Neuronal stem cell (in vitro differentiated cells): ENCODE results near the gene MVD.

ENCODE experiments used
- DNase-seq: peaks from one replicate; pipeline ENCODE4 v3.0.0-alpha.2; 2013; ENCODE audit warnings: low spot score
- H2AFZ ChIP-seq: one replicate; pipeline ENCODE4 v1.6.1; 2013; ENCODE audit warnings: mild to moderate bottlenecking, low read length, inconsistent platforms
- H2AK5ac ChIP-seq: 2 replicates; pipeline ENCODE4 v1.6.1; 2013; ENCODE audit warnings: low read depth, mild to moderate bottlenecking, inconsistent platforms, low read length, moderate library complexity, mixed read lengths
- H2BK120ac ChIP-seq: 2 replicates; pipeline ENCODE4 v1.6.1; 2013; ENCODE audit warnings: low read depth, mild to moderate bottlenecking, inconsistent platforms, low read length, moderate library complexity, mixed read lengths
- H2BK12ac ChIP-seq: one replicate; pipeline ENCODE4 v1.6.1; 2013; ENCODE audit warnings: low read length, inconsistent platforms
- H2BK15ac ChIP-seq: 2 replicates; pipeline ENCODE4 v1.6.1; 2013; ENCODE audit warnings: mild to moderate bottlenecking, low read length, inconsistent platforms, mixed read lengths
- H2BK5ac ChIP-seq: one replicate; pipeline ENCODE4 v1.6.1; 2013; ENCODE audit warnings: inconsistent platforms, mild to moderate bottlenecking, low read length, moderate library complexity
- H3K14ac ChIP-seq: one replicate; pipeline ENCODE4 v1.6.1; 2013; ENCODE audit warnings: low read length, inconsistent platforms
- H3K18ac ChIP-seq: 2 replicates; pipeline ENCODE4 v1.6.1; 2013; ENCODE audit warnings: low read length, inconsistent platforms
- H3K23ac ChIP-seq: 2 replicates; pipeline ENCODE4 v1.6.1; 2013; ENCODE audit warnings: low read depth, mild to moderate bottlenecking, mixed read lengths, low read length, inconsistent platforms; ENCODE audit not compliant: poor library complexity
- H3K27ac ChIP-seq: replicated peaks from 3 replicates; pipeline ENCODE4 v1.5.1; 2013; ENCODE audit warnings: low read length, inconsistent platforms
- H3K27me3 ChIP-seq, 3 experiments: 2 replicates each; pipeline ENCODE4 v1.6.1; 2013; ENCODE audit warnings: low read length in 3 of 3, mild to moderate bottlenecking in 2 of 3, inconsistent platforms in 1 of 3, low read depth in 1 of 3, mixed read lengths in 1 of 3, moderate library complexity in 1 of 3; ENCODE audit not compliant: control insufficient read depth in 3 of 3, insufficient read depth in 3 of 3
- H3K36me3 ChIP-seq, 2 donors: replicated peaks in 1 of 2; 2 replicates each; pipeline ENCODE4 v1.6.1; 2013; ENCODE audit warnings: low read length in 2 of 2; ENCODE audit not compliant: control insufficient read depth in 2 of 2, insufficient read depth in 2 of 2
- H3K4ac ChIP-seq: 2 replicates; pipeline ENCODE4 v1.6.1; 2013; ENCODE audit warnings: inconsistent platforms, mild to moderate bottlenecking, low read length, moderate library complexity
- H3K4me1 ChIP-seq, 2 donors: 1 replicate in 1 of 2; 2 replicates in 1 of 2; pipeline ENCODE4 v1.6.1; 2013; ENCODE audit warnings: low read length in 2 of 2, low read depth in 1 of 2; ENCODE audit not compliant: control insufficient read depth in 2 of 2, insufficient read depth in 1 of 2
- H3K4me2 ChIP-seq: one replicate; pipeline ENCODE4 v1.6.1; 2013; ENCODE audit warnings: mild to moderate bottlenecking, low read length, inconsistent platforms; ENCODE audit not compliant: insufficient read depth, poor library complexity, severe bottlenecking
- H3K4me3 ChIP-seq, 2 donors: 2 replicates each; pipeline ENCODE4 v1.5.1; 2013; ENCODE audit warnings: low read length in 2 of 2, mild to moderate bottlenecking in 2 of 2, inconsistent platforms in 1 of 2, moderate library complexity in 1 of 2
- H3K79me1 ChIP-seq: one replicate; pipeline ENCODE4 v1.6.1; 2013; ENCODE audit warnings: low read depth, mild to moderate bottlenecking, inconsistent platforms, low read length, moderate library complexity
- H3K9ac ChIP-seq: one replicate; pipeline ENCODE4 v1.6.1; 2013; ENCODE audit warnings: mild to moderate bottlenecking, low read depth, low read length, inconsistent platforms; ENCODE audit not compliant: poor library complexity
- H3K9me3 ChIP-seq, 2 donors: replicated peaks in 1 of 2; 2 replicates each; pipeline versions ENCODE3 to v1.6.1; 2013; ENCODE audit warnings: low read length in 2 of 2, mild to moderate bottlenecking in 2 of 2, inconsistent platforms in 1 of 2, low read depth in 1 of 2, mixed read lengths in 1 of 2, moderate library complexity in 1 of 2; ENCODE audit not compliant: control insufficient read depth in 2 of 2, insufficient read depth in 1 of 2
- H4K8ac ChIP-seq: one replicate; pipeline ENCODE4 v1.6.1; 2013; ENCODE audit warnings: low read depth, mild to moderate bottlenecking, inconsistent platforms, low read length, moderate library complexity
- H4K91ac ChIP-seq: one replicate; pipeline ENCODE4 v1.6.1; 2013; ENCODE audit warnings: low read length, low read depth, mild to moderate bottlenecking, inconsistent platforms; ENCODE audit not compliant: poor library complexity
- WGBS, 2 donors: extraction: QIAGEN DNeasy Blood & Tissue Kit; methylation state at CpG; one replicate each; pipeline ENCODE4 v1.1.7; 2013; ENCODE audit warnings: missing lambda C conversion rate in 2 of 2, mixed read lengths in 1 of 2; ENCODE audit not compliant: insufficient read length in 2 of 2, insufficient replicate concordance in 1 of 2; ENCODE audit errors: extremely low coverage in 2 of 2; 5-methylcytosine and 5-hydroxymethylcytosine counted together

MVD gene

GRCh38 chr16:88661468-88661867 lies 1.4 kb downstream of the MVD start:
- peaks cover 29% of the 10 kb centered on the region for H3K79me1 ChIP-seq
- no peak overlapping the region for H3K18ac ChIP-seq
- no peak overlapping the region for H3K4ac ChIP-seq
- no peak overlapping the region for H2AFZ ChIP-seq
- H3K4me3 ChIP-seq: peak overlapping the region; percentile 66 to 75
- DNase-seq: no peak
- no peak overlapping the region for H2BK15ac ChIP-seq
- H3K9me3 ChIP-seq: no peaks in the 10 kb centered on the region
- no peak overlapping the region for H3K14ac ChIP-seq
- H4K8ac ChIP-seq: no peak overlapping the region
- no peak overlapping the region for H3K23ac ChIP-seq
- no peak overlapping the region for H2AK5ac ChIP-seq
- peaks cover 19 to 57% of the 10 kb centered on the region in 2 donors for H3K36me3 ChIP-seq
- no peaks in the 10 kb centered on the region for H3K27me3 ChIP-seq
- no peak overlapping the region for H4K91ac ChIP-seq
- no peak overlapping the region for H3K27ac ChIP-seq
- WGBS, 2 donors: no CpG with 5 or more reads among the region's 10 CpGs
- no peak overlapping the region for H2BK120ac ChIP-seq
- peaks cover 5 to 6% of the 10 kb centered on the region in 2 donors for H3K4me1 ChIP-seq
- H2BK5ac ChIP-seq: no peak overlapping the region
- H3K4me2 ChIP-seq: no peak overlapping the region
- H2BK12ac ChIP-seq: no peak overlapping the region
- no peak overlapping the region for H3K9ac ChIP-seq

GRCh38 chr16:88659160-88659559 lies 3.7 kb downstream of the MVD start:
- Histone ChIP-seq H3K18ac (peak overlapping the region; percentile 57), H4K91ac (no peak overlapping the region), H3K27me3 (no peaks in the 10 kb centered on the region), H3K9me3 (no peaks in the 10 kb centered on the region), H3K4ac (no peak overlapping the region), H2BK120ac (peak overlapping the region; percentile 87), H2AK5ac (peak overlapping the region; percentile 56), H3K4me2 (no peak overlapping the region), H3K14ac (no peak overlapping the region), H3K79me1 (peaks cover 32% of the 10 kb centered on the region), H3K27ac (no peak overlapping the region), H3K4me1 (peaks cover 5 to 6% of the 10 kb centered on the region in 2 donors), H2AFZ (no peak overlapping the region), H2BK12ac (no peak overlapping the region), H3K36me3 (peaks cover 36 to 68% of the 10 kb centered on the region in 2 donors), H2BK5ac (peak overlapping the region; percentile 53), H4K8ac (no peak overlapping the region), H2BK15ac (no peak overlapping the region), H3K4me3 (no peak overlapping the region), H3K23ac (peak overlapping the region; percentile 43), H3K9ac (peak overlapping the region; percentile 44)
- no peak for DNase-seq
- no CpG with 5 or more reads among the region's 25 CpGs for WGBS, 2 donors

- peaks cover 32% of the 10 kb centered on the region for H3K79me1 ChIP-seq
- H3K4ac ChIP-seq: no peak overlapping the region
- WGBS, 2 donors: no CpG with 5 or more reads among the region's 15 CpGs
- no peaks in the 10 kb centered on the region for H3K27me3 ChIP-seq
- DNase-seq: no peak
- peak overlapping the region; percentile 44 for H3K9ac ChIP-seq
- peaks cover 5 to 6% of the 10 kb centered on the region in 2 donors for H3K4me1 ChIP-seq
- H2BK15ac ChIP-seq: no peak overlapping the region
- no peak overlapping the region for H2AFZ ChIP-seq
- H2BK12ac ChIP-seq: no peak overlapping the region
- no peak overlapping the region for H4K91ac ChIP-seq
- H3K36me3 ChIP-seq: peaks cover 41 to 72% of the 10 kb centered on the region in 2 donors
- no peak overlapping the region for H3K27ac ChIP-seq
- peak overlapping the region; percentile 87 for H2BK120ac ChIP-seq
- H3K23ac ChIP-seq: no peak overlapping the region
- H2AK5ac ChIP-seq: no peak overlapping the region
- H3K9me3 ChIP-seq: no peaks in the 10 kb centered on the region
- peak overlapping the region; percentile 57 for H3K18ac ChIP-seq
- no peak overlapping the region for H3K4me3 ChIP-seq
- peak overlapping the region; percentile 53 for H2BK5ac ChIP-seq
- H3K14ac ChIP-seq: no peak overlapping the region
- no peak overlapping the region for H4K8ac ChIP-seq
- H3K4me2 ChIP-seq: no peak overlapping the region
Observed at GRCh38 chr16:88658714-88659113, 4.2 kb downstream of the MVD start.

DNA sequence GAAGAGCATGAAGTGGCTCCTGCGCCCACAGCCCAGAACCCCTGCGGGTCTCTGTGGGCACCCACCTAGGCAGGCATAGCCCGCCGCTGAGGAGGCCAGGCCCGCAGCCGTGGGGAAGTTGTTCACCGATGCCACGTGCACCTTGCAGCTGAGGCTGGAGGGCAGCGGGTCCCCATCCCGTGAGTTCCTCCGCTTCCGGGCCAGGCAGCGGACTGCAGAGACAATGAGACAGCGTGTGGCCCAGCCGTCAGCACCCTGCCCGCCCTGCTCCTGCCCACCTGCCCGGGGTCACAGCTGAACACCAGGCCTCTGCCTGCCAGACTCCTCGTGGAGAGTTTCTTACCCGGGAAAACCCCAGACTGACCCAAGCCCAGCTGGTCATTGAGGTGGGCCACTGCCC lies 5.5 kb downstream of the MVD start:
- H4K91ac ChIP-seq: no peak overlapping the region
- no peak overlapping the region for H3K4me3 ChIP-seq
- H2BK12ac ChIP-seq: no peak overlapping the region
- no peak overlapping the region for H2BK120ac ChIP-seq
- no peak overlapping the region for H2BK15ac ChIP-seq
- peaks cover 25% of the 10 kb centered on the region for H3K79me1 ChIP-seq
- no peaks in the 10 kb centered on the region for H3K27me3 ChIP-seq
- H3K36me3 ChIP-seq: peaks cover 46 to 86% of the 10 kb centered on the region in 2 donors
- H2AFZ ChIP-seq: no peak overlapping the region
- peaks cover 5 to 6% of the 10 kb centered on the region in 2 donors for H3K4me1 ChIP-seq
- no peak for DNase-seq
- no peak overlapping the region for H2AK5ac ChIP-seq
- no peak overlapping the region for H3K4me2 ChIP-seq
- no peak overlapping the region for H2BK5ac ChIP-seq
- no peak overlapping the region for H3K27ac ChIP-seq
- H4K8ac ChIP-seq: peak overlapping the region; percentile 82
- H3K23ac ChIP-seq: peak overlapping the region; percentile 73
- WGBS, 2 donors: no CpG with 5 or more reads among the region's 19 CpGs
- no peak overlapping the region for H3K4ac ChIP-seq
- H3K18ac ChIP-seq: no peak overlapping the region
- H3K14ac ChIP-seq: peak overlapping the region; percentile 21
- H3K9ac ChIP-seq: peak overlapping the region; percentile 60
- H3K9me3 ChIP-seq: no peaks in the 10 kb centered on the region
